Caco-2 (cell line): Measurements from ENCODE around the gene ECT2. TPM values are rescaled to one million over a fixed set of nuclear protein-coding genes. Genes with fewer than 3 reads are reported as not detected.
"Not testable (repeated sequence)": the region's sequence is repeated elsewhere in the genome, so short reads cannot be mapped to it uniquely, and the experiment has no call there.

Experiments used
- BruUV-seq: library from RNA; stranded (reverse); fragments of 400-500 nt; replicated peaks from 2 replicates; lab custom pipeline; 2021; lab: Mats Ljungman, UMichigan
- CTCF ChIA-PET: fragments of 300-600 bp; sonication (Branson Sonifier 250); formaldehyde crosslinking; loops from one replicate; lab custom pipeline; 2022; ENCODE audit warnings: antibody characterized with exemption; lab: Charles Lee
- POLR2A ChIA-PET: fragments of 300-600 bp; sonication (Branson Sonifier 250); formaldehyde crosslinking; loops from one replicate; lab custom pipeline; 2022; ENCODE audit warnings: antibody characterized with exemption; lab: Charles Lee
- DNase-seq, 2 experiments: peaks; one replicate each; pipeline versions ENCODE4 v3.0.0 to v3.0.0-alpha.2; 2020 to 2022
- H3K27me3 ChIP-seq: replicated peaks from 2 replicates; pipeline ENCODE4 v1.6.0; 2011; ENCODE audit warnings: low read length; ENCODE audit not compliant: control insufficient read depth, insufficient read depth
- H3K36me3 ChIP-seq: 2 replicates; pipeline ENCODE4 v1.5.1; 2011; ENCODE audit warnings: low read length; ENCODE audit not compliant: control insufficient read depth, insufficient read depth
- H3K4me1 ChIP-seq: fragments of 250-450 bp; sonication (Bioruptor Pico); 2 replicates; pipeline ENCODE4 v1.5.1; 2020; ENCODE audit warnings: mild to moderate bottlenecking
- H3K4me3 ChIP-seq: 2 replicates; pipeline ENCODE4 v1.5.1; 2011; ENCODE audit warnings: low read depth, mild to moderate bottlenecking, control low read depth, low read length
- H3K9me3 ChIP-seq: fragments of 250-450 bp; sonication (Bioruptor Pico); 2 replicates; pipeline ENCODE4 v1.5.1; 2020; ENCODE audit warnings: mild to moderate bottlenecking, moderate library complexity
- H3K27ac Mint-ChIP-seq: one replicate; pipeline ENCODE4 v1.8.0; 2022; ENCODE audit warnings: mixed read lengths; ENCODE audit not compliant: unreplicated experiment
- H3K27me3 Mint-ChIP-seq: one replicate; pipeline ENCODE4 v1.8.0; 2022; ENCODE audit warnings: mixed read lengths; ENCODE audit not compliant: insufficient read depth, unreplicated experiment
- H3K36me3 Mint-ChIP-seq: one replicate; pipeline ENCODE4 v1.8.0; 2022; ENCODE audit warnings: mild to moderate bottlenecking, mixed read lengths; ENCODE audit not compliant: insufficient read depth, unreplicated experiment
- H3K4me1 Mint-ChIP-seq: one replicate; pipeline ENCODE4 v1.8.0; 2022; ENCODE audit warnings: low read depth, mixed read lengths; ENCODE audit not compliant: unreplicated experiment
- H3K4me3 Mint-ChIP-seq: one replicate; pipeline ENCODE4 v1.8.0; 2022; ENCODE audit warnings: mild to moderate bottlenecking, moderate library complexity, mixed read lengths; ENCODE audit not compliant: unreplicated experiment
- H3K9me3 Mint-ChIP-seq: one replicate; pipeline ENCODE4 v1.8.0; 2022; ENCODE audit warnings: mixed read lengths; ENCODE audit not compliant: unreplicated experiment
- intact Hi-C: fragments of 100-400 bp; cut with micrococcal nuclease; formaldehyde crosslinking; loops from one replicate; pipeline ENCODE4 v1.10.0; 2022; ENCODE audit not compliant: unreplicated experiment
- total RNA-seq: library from RNA; stranded (reverse); gene quantifications from 2 replicates; pipeline ENCODE4 v1.2.3, GENCODE V29; 2022
- TF ChIP-seq, protein P1 (sequence below), 2 experiments: fragments of 200-600 bp in 1 of 2; IDR thresholded peaks; 1 replicate in 1 of 2; 2 replicates in 1 of 2; pipeline versions ENCODE4 v1.5.1 to v1.8.0; 2011 to 2022; ENCODE audit warnings: antibody characterized with exemption in 1 of 2, control low read depth in 1 of 2, inconsistent platforms in 1 of 2, low read depth in 1 of 2, low read length in 1 of 2, mild to moderate bottlenecking in 1 of 2, moderate library complexity in 1 of 2; ENCODE audit not compliant: insufficient read depth in 1 of 2, severe bottlenecking in 1 of 2, unreplicated experiment in 1 of 2

The ECT2 gene
- total RNA-seq, 1 experiment from 2014 or later: 68.0 TPM

- H3K27me3 ChIP-seq: no peaks in the 10 kb centered on the region
- Mint-ChIP-seq H3K4me3 (peak overlapping the region; percentile 79), H3K4me1 (peaks cover 27% of the 10 kb centered on the region), H3K27ac (peak overlapping the region; percentile 96), H3K9me3 (no peaks in the 10 kb centered on the region), H3K36me3 (peaks cover 44% of the 10 kb centered on the region), H3K27me3 (no peaks in the 10 kb centered on the region)
- CTCF ChIA-PET: interaction anchor here (0.7 to 1.4 kb wide), 13 partner anchors 25 to 1419 kb away, joined by 3 to 23 read pairs (median 4); partner anchors contain the start of gene NCEH1
- TF ChIP-seq, protein P1, sequence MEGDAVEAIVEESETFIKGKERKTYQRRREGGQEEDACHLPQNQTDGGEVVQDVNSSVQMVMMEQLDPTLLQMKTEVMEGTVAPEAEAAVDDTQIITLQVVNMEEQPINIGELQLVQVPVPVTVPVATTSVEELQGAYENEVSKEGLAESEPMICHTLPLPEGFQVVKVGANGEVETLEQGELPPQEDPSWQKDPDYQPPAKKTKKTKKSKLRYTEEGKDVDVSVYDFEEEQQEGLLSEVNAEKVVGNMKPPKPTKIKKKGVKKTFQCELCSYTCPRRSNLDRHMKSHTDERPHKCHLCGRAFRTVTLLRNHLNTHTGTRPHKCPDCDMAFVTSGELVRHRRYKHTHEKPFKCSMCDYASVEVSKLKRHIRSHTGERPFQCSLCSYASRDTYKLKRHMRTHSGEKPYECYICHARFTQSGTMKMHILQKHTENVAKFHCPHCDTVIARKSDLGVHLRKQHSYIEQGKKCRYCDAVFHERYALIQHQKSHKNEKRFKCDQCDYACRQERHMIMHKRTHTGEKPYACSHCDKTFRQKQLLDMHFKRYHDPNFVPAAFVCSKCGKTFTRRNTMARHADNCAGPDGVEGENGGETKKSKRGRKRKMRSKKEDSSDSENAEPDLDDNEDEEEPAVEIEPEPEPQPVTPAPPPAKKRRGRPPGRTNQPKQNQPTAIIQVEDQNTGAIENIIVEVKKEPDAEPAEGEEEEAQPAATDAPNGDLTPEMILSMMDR (IDR thresholded peaks at IDR 0.05; ENCODE audit: insufficient read depth in 1 of 2, low read depth in 1 of 2, low read length in 1 of 2, severe bottlenecking in 1 of 2, unreplicated experiment in 1 of 2): no peak
- POLR2A ChIA-PET: interaction anchor here (0.6 to 1.9 kb wide), 4 partner anchors 40 to 310 kb away, joined by 3 to 17 read pairs (median 10); partner anchors contain the start of gene NCEH1
- H3K4me3 ChIP-seq: peak overlapping the region; percentile 71
- H3K4me1 ChIP-seq: peaks cover 22% of the 10 kb centered on the region
- no peaks in the 10 kb centered on the region; the same call in 1 of the 2 replicates for H3K36me3 ChIP-seq
- H3K9me3 ChIP-seq: no peaks in the 10 kb centered on the region
- no peak for DNase-seq
- intact Hi-C loops: no loop called here
- BruUV-seq: no TSS peak
These were observed 714 bp downstream of the ECT2 start for GRCh38 chr3:172751175-172751704.

DNA sequence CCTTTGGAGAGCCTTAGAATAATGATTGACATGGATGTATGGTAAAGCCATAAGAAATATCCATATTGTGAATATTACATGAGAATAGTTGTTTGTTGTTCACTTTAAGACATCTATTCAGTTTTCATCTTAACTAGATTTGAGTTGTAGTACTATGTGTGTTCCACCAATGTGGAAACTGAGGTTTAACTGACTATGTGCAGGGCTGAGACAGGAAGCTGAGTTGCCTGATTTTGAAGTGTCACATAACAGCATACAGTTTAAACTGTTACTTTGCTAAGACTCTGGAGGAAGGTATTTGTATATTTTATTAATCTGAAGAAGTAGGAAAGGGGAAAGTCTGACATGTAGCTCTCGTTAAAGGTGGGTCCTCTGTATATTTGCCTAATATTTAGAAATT lies 2.1 kb downstream of the ECT2 start:
- CTCF ChIA-PET: no interaction called here
- H3K9me3 Mint-ChIP-seq: no peaks in the 10 kb centered on the region
- POLR2A ChIA-PET: no interaction called here
- Histone ChIP-seq H3K36me3 (no peaks in the 10 kb centered on the region; the same call in 1 of the 2 replicates), H3K4me3 (no peak overlapping the region), H3K27me3 (no peaks in the 10 kb centered on the region), H3K4me1 (peaks cover 20% of the 10 kb centered on the region), H3K9me3 (no peaks in the 10 kb centered on the region)
- H3K36me3 Mint-ChIP-seq: peaks cover 51% of the 10 kb centered on the region
- no peak for DNase-seq
- no peak overlapping the region for H3K27ac Mint-ChIP-seq
- H3K4me3 Mint-ChIP-seq: peak overlapping the region; percentile 79
- no TSS peak for BruUV-seq
- H3K4me1 Mint-ChIP-seq: peaks cover 22% of the 10 kb centered on the region
- TF ChIP-seq, protein P1 (IDR thresholded peaks at IDR 0.05; ENCODE audit: insufficient read depth in 1 of 2, low read depth in 1 of 2, low read length in 1 of 2, severe bottlenecking in 1 of 2, unreplicated experiment in 1 of 2): no peak
- no peaks in the 10 kb centered on the region for H3K27me3 Mint-ChIP-seq
- intact Hi-C loops: no loop called here

DNA sequence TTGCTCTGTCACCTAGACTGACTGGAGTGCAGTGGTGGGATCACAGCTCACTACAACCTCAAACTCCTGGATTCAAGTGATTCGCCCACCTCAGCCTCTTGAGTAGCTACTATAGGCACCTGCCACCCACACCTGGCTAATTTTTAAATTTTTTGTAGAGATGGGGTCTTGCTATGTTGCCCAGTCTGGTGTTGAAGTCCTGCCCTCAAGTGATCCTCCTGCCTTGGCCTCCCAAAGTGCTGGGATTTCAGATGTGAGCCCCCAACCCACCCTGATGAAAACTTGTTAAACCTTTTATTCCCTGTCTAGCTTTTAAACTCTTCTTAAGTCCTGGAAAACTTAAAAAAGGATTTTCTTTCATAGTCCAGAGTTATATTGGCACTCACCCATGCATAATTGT lies 2.6 kb downstream of the ECT2 start:
- peaks cover 56% of the 10 kb centered on the region for H3K36me3 Mint-ChIP-seq

GRCh38 chr3:172760416-172760815 lies 9.9 kb downstream of the ECT2 start:
- H3K9me3 ChIP-seq, H3K36me3 ChIP-seq, H3K4me3 ChIP-seq, H3K4me3 Mint-ChIP-seq, CTCF ChIA-PET, BruUV-seq, DNase-seq, H3K27me3 Mint-ChIP-seq, H3K27ac Mint-ChIP-seq, H3K4me1 ChIP-seq, POLR2A ChIA-PET, intact Hi-C loops, H3K27me3 ChIP-seq, H3K9me3 Mint-ChIP-seq, H3K4me1 Mint-ChIP-seq: not testable (repeated sequence)
- peaks cover 79% of the 10 kb centered on the region for H3K36me3 Mint-ChIP-seq

More for the DNA sequence above, 2.6 kb downstream of the ECT2 start:
- ChIA-PET CTCF (no interaction called here), POLR2A (no interaction called here)
- H3K4me3 Mint-ChIP-seq: no peak overlapping the region
- Histone ChIP-seq H3K4me1 (peaks cover 18% of the 10 kb centered on the region), H3K36me3 (peaks cover 2% of the 10 kb centered on the region; the same call in 1 of the 2 replicates), H3K9me3 (no peaks in the 10 kb centered on the region), H3K27me3 (no peaks in the 10 kb centered on the region), H3K4me3 (no peak overlapping the region)
- no peaks in the 10 kb centered on the region for H3K27me3 Mint-ChIP-seq
- H3K9me3 Mint-ChIP-seq: no peaks in the 10 kb centered on the region
- TF ChIP-seq, protein P1 (IDR thresholded peaks at IDR 0.05; ENCODE audit: insufficient read depth in 1 of 2, low read depth in 1 of 2, low read length in 1 of 2, severe bottlenecking in 1 of 2, unreplicated experiment in 1 of 2): no peak
- no peak overlapping the region for H3K27ac Mint-ChIP-seq
- BruUV-seq: no TSS peak
- DNase-seq: no peak
- intact Hi-C loops: no loop called here
- H3K4me1 Mint-ChIP-seq: peaks cover 22% of the 10 kb centered on the region
